ENCODE data around the gene PDE4C.
"Not testable (repeated sequence)": the region's sequence is repeated elsewhere in the genome, so short reads cannot be mapped to it uniquely, and the experiment has no call there.

The PDE4C gene

GRCh38 chr19:18221815-18222725, 4.2 kb downstream of the PDE4C start:
- no peak for DNase-seq

- no peak for DNase-seq
Observed at GRCh38 chr19:18220632-18221275, 5.5 kb downstream of the PDE4C start.

- DNase-seq = no peak
Observed at GRCh38 chr19:18219911-18220631, 6.2 kb downstream of the PDE4C start.

- DNase-seq = no peak
Observed at GRCh38 chr19:18218600-18218999, 7.6 kb downstream of the PDE4C start.

GRCh38 chr19:18218159-18218558, 8.1 kb downstream of the PDE4C start:
- DNase-seq = no peak

- no peak for DNase-seq
Observed at GRCh38 chr19:18216789-18217188, 9.4 kb downstream of the PDE4C start.

GRCh38 chr19:18214779-18215433, 11.3 kb downstream of the PDE4C start:
- no peak for DNase-seq

GRCh38 chr19:18211683-18212082, 14.6 kb downstream of the PDE4C start:
- DNase-seq = no peak

GRCh38 chr19:18209912-18210311, 16.3 kb downstream of the PDE4C start:
- not testable (repeated sequence) for DNase-seq

- DNase-seq = no peak
Observed at GRCh38 chr19:18208098-18208951, 17.9 kb downstream of the PDE4C start.

- DNase-seq = no peak
Observed at GRCh38 chr19:18206018-18206417, 20.2 kb downstream of the PDE4C start.

- peak; percentile 39 for DNase-seq
Observed at GRCh38 chr19:18205200-18205892, 20.9 kb downstream of the PDE4C start.

GRCh38 chr19:18204394-18205199, 21.6 kb downstream of the PDE4C start:
- DNase-seq = no peak

- peak; percentile 99 for DNase-seq
Observed at GRCh38 chr19:18203863-18204393, 22.3 kb downstream of the PDE4C start, which contains the start of gene RAB3A. TSS of gene RAB3A (minus strand) at chr19:18204042. CDS start at chr19:18202740, 1,302 bp downstream.

- no peak for DNase-seq
Observed at GRCh38 chr19:18203408-18203862, 22.8 kb downstream of the PDE4C start.

GRCh38 chr19:18202778-18203407, 23.3 kb downstream of the PDE4C start:
- DNase-seq = no peak

- no peak for DNase-seq
Observed at GRCh38 chr19:18202397-18202777, 23.9 kb downstream of the PDE4C start.

GRCh38 chr19:18198374-18198773, 27.9 kb downstream of the PDE4C start:
- no peak for DNase-seq

GRCh38 chr19:18197941-18198340, 28.3 kb downstream of the PDE4C start:
- no peak for DNase-seq

- DNase-seq = no peak
Observed at GRCh38 chr19:18197306-18197705, 28.9 kb downstream of the PDE4C start.

Measured in SHP77 treated with DMSO at 0.1 percent for 48 hours (cell line).